OCI-LY1 (cell line): Measurements from ENCODE around the gene DDA1.

Experiments used
- H2AFZ ChIP-seq: fragments of 200-600 bp; sonication (generic), shearing (Covaris generic); 2 replicates; pipeline ENCODE4 v1.6.0; 2014; ENCODE audit warnings: antibody characterized with exemption, mild to moderate bottlenecking, low read length
- H3F3A ChIP-seq: fragments of 200-600 bp; sonication (generic), shearing (Covaris generic); 2 replicates; pipeline ENCODE4 v1.6.0; 2014; ENCODE audit warnings: mild to moderate bottlenecking, antibody characterized with exemption, low read length, moderate library complexity; ENCODE audit not compliant: insufficient read depth
- H3K27ac ChIP-seq: fragments of 200-600 bp; sonication (generic); 2 replicates; pipeline ENCODE4 v1.5.1; 2014; ENCODE audit warnings: low read length, mixed run types, mild to moderate bottlenecking, low read depth; ENCODE audit not compliant: poor library complexity, severe bottlenecking
- H3K27me3 ChIP-seq: fragments of 200-600 bp; sonication (generic); 2 replicates; pipeline ENCODE4 v1.6.0; 2014; ENCODE audit warnings: antibody characterized with exemption, mild to moderate bottlenecking, low read length, moderate library complexity; ENCODE audit not compliant: insufficient read depth
- H3K36me3 ChIP-seq: fragments of 200-600 bp; sonication (generic); 2 replicates; pipeline ENCODE4 v1.6.1; 2014; ENCODE audit warnings: mild to moderate bottlenecking, antibody characterized with exemption, low read length, moderate library complexity, mixed read lengths; ENCODE audit not compliant: insufficient read depth
- H3K4me1 ChIP-seq: fragments of 200-600 bp; sonication (generic); 2 replicates; pipeline ENCODE4 v1.5.1; 2014; ENCODE audit warnings: mild to moderate bottlenecking, low read length, moderate library complexity; ENCODE audit not compliant: insufficient read depth, severe bottlenecking
- H3K4me2 ChIP-seq: fragments of 200-600 bp; sonication (generic), shearing (Covaris generic); 2 replicates; pipeline ENCODE4 v1.6.1; 2014; ENCODE audit warnings: low read length
- H3K4me3 ChIP-seq: fragments of 200-600 bp; sonication (generic); 2 replicates; pipeline ENCODE4 v1.5.1; 2014; ENCODE audit warnings: low read length, low read depth, mild to moderate bottlenecking, mixed read lengths; ENCODE audit not compliant: poor library complexity, severe bottlenecking
- H3K79me2 ChIP-seq: fragments of 200-600 bp; shearing (Covaris generic); 2 replicates; pipeline ENCODE4 v1.6.1; 2016; ENCODE audit warnings: mixed run types, low read length, mixed read lengths; ENCODE audit not compliant: insufficient read depth
- H3K9ac ChIP-seq: fragments of 200-600 bp; sonication (generic), shearing (Covaris generic); 2 replicates; pipeline ENCODE4 v1.6.1; 2014; ENCODE audit warnings: mild to moderate bottlenecking, low read length, mixed read lengths
- H3K9me2 ChIP-seq: fragments of 200-600 bp; sonication (generic), shearing (Covaris generic); 2 replicates; pipeline ENCODE4 v1.6.1; 2014; ENCODE audit warnings: low read depth, mild to moderate bottlenecking, low read length, mixed read lengths
- H3K9me3 ChIP-seq: fragments of 200-600 bp; shearing (Covaris generic); 2 replicates; pipeline ENCODE4 v1.6.1; 2014; ENCODE audit warnings: low read length, mixed read lengths
- H4K20me1 ChIP-seq: fragments of 200-600 bp; sonication (generic), shearing (Covaris generic); 2 replicates; pipeline ENCODE4 v1.6.0; 2016; ENCODE audit warnings: mild to moderate bottlenecking, low read length; ENCODE audit not compliant: insufficient read depth
- EZH2 ChIP-seq: fragments of 200-600 bp; sonication (generic), shearing (Covaris generic); IDR thresholded peaks from 2 replicates; pipeline ENCODE4 v1.8.0; 2017; ENCODE audit warnings: borderline replicate concordance, mixed run types, mild to moderate bottlenecking, antibody characterized with exemption, low read length, moderate library complexity, mixed read lengths
- TF ChIP-seq, protein P1 (sequence below): fragments of 200-600 bp; sonication (generic), shearing (Covaris generic); IDR thresholded peaks from 2 replicates; pipeline ENCODE4 v1.5.1; 2017; ENCODE audit warnings: mild to moderate bottlenecking, antibody characterized with exemption, low read length, moderate library complexity, mixed read lengths

DDA1 gene

DNA sequence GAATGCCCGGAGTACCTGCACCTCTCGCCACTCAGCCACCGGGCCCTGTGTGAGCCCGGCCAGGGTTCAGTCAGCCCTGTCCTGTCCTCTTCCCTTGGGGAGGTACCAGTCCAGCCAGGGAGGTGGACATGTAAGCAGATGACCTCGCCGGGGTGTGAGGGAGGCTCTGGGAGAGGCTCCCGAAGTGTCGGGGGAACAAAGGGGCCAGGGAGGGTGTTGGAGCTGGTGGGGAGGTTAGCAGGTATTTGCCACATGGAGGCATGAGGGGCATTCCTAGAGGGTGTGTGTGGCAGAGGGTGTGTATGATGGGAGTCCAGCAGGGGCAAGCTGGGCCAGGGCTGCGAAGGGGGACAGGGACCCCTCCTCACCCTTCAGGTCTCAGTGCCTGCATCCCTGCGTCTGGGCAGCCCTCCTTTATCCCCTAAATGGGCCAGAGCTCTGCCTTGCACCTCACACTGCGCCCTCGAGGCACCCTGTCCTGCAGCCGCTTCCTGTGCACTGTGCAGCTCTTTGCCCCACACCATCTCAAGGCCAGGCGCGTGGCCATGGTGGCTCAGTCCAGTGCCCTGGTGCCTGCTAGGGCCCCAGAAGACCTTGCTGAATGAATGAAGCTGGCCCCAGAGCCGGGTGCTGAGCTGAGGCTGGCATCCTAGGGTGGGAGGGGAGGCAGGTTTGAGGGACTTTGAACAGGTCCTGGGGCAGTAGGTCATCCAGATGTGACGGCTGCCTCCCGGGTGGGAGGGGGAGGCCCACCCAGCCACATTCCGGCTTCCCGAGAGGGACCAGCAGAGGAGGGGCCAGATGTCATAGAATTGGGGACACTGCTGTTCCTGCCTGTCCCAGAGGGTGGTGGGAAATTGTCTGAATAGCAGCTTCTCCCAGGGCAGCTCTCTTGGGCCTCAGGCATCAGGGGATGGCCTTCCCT is 3.1 kb downstream of the DDA1 start:
- peaks cover 14% of the 10 kb centered on the region for H3K4me1 ChIP-seq
- H3K27me3 ChIP-seq, result no peaks in the 10 kb centered on the region
- H3K36me3 ChIP-seq, result peaks cover 36% of the 10 kb centered on the region
- H3K9me2 ChIP-seq, result no peaks in the 10 kb centered on the region
- TF ChIP-seq, protein P1, sequence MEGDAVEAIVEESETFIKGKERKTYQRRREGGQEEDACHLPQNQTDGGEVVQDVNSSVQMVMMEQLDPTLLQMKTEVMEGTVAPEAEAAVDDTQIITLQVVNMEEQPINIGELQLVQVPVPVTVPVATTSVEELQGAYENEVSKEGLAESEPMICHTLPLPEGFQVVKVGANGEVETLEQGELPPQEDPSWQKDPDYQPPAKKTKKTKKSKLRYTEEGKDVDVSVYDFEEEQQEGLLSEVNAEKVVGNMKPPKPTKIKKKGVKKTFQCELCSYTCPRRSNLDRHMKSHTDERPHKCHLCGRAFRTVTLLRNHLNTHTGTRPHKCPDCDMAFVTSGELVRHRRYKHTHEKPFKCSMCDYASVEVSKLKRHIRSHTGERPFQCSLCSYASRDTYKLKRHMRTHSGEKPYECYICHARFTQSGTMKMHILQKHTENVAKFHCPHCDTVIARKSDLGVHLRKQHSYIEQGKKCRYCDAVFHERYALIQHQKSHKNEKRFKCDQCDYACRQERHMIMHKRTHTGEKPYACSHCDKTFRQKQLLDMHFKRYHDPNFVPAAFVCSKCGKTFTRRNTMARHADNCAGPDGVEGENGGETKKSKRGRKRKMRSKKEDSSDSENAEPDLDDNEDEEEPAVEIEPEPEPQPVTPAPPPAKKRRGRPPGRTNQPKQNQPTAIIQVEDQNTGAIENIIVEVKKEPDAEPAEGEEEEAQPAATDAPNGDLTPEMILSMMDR, result no peak
- no peak for TF ChIP-seq EZH2
- no peak overlapping the region for H3K9ac ChIP-seq
- H3F3A ChIP-seq, result no peaks in the 10 kb centered on the region; the same call in 1 of the 2 replicates
- no peak overlapping the region for H3K4me2 ChIP-seq
- peaks cover 13% of the 10 kb centered on the region for H3K79me2 ChIP-seq
- no peak overlapping the region for H3K4me3 ChIP-seq
- H2AFZ ChIP-seq, result no peak overlapping the region
- H3K27ac ChIP-seq, result no peak overlapping the region
- H3K9me3 ChIP-seq, result no peaks in the 10 kb centered on the region
- no peaks in the 10 kb centered on the region for H4K20me1 ChIP-seq

DNA sequence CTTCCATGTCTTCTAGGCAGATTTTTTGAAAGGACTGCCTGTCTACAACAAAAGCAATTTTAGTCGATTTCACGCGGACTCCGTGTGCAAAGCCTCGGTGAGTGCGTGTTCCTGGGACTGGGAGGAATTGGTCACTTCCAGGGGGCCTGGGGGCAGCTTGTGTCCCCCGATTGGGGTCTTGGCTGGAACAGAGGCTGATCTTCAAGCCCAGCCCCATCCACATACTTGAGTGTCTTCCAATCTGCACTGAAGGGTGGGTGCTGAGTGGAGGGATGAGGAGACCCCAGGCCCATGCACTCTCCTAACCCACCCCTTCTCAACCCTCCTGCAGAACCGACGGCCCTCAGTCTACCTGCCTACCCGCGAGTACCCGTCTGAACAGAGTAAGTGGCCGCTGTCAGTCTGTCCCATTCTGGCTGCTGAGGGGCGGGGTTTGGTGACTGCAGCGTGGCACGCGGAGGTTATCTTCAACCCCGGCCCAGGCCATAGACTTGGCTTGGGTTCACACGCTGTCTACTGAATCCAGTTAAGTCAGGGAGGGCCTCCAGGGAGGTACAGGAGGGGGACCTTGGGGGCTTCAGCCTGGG is 4.7 kb downstream of the DDA1 start:
- H3K9ac ChIP-seq, result no peak overlapping the region
- TF ChIP-seq EZH2, result no peak
- TF ChIP-seq, protein P1, result no peak
- no peak overlapping the region for H3K4me2 ChIP-seq
- no peak overlapping the region for H3K27ac ChIP-seq
- peaks cover 9% of the 10 kb centered on the region for H3K4me1 ChIP-seq
- no peak overlapping the region for H3K4me3 ChIP-seq
- H3F3A ChIP-seq, result no peaks in the 10 kb centered on the region
- H3K79me2 ChIP-seq, result peaks cover 13% of the 10 kb centered on the region
- H4K20me1 ChIP-seq, result no peaks in the 10 kb centered on the region
- H3K27me3 ChIP-seq, result no peaks in the 10 kb centered on the region
- H3K36me3 ChIP-seq, result peaks cover 38% of the 10 kb centered on the region
- no peak overlapping the region for H2AFZ ChIP-seq
- no peaks in the 10 kb centered on the region for H3K9me2 ChIP-seq
- no peaks in the 10 kb centered on the region for H3K9me3 ChIP-seq

DNA sequence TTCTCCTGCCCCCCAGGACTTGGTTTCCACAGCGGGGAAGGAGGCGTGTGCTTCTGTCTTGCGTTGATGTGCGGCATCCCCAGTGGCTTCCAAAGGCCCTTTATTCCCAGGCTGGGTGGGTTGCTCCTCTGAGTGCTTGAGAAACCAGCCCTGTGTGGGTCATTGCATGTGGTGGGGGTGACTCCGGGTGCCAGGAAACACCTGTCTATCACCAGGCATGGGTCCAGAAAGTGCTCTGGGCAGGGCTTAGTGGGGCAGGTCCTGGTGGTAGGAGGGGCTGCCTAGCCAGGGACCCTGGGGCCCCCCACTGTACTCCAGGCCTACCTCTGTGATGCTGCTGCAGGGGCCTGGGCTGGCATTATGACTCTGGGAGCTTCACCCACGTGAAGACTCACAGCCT is 9.6 kb downstream of the DDA1 start:
- H3K79me2 ChIP-seq, result no peaks in the 10 kb centered on the region
- H3K4me2 ChIP-seq, result no peak overlapping the region

More for the DNA sequence above, 9.6 kb downstream of the DDA1 start:
- no peak overlapping the region for H2AFZ ChIP-seq
- no peak overlapping the region for H3K4me3 ChIP-seq
- no peaks in the 10 kb centered on the region for H4K20me1 ChIP-seq
- peaks cover 3% of the 10 kb centered on the region; the same call in 1 of the 2 replicates for H3F3A ChIP-seq
- H3K4me1 ChIP-seq, result no peaks in the 10 kb centered on the region
- H3K9ac ChIP-seq, result no peak overlapping the region
- H3K9me2 ChIP-seq, result no peaks in the 10 kb centered on the region
- no peak for TF ChIP-seq EZH2
- TF ChIP-seq, protein P1, result no peak
- no peak overlapping the region for H3K27ac ChIP-seq
- no peaks in the 10 kb centered on the region for H3K9me3 ChIP-seq
- no peaks in the 10 kb centered on the region for H3K27me3 ChIP-seq
- H3K36me3 ChIP-seq, result peaks cover 61% of the 10 kb centered on the region
